ENCODE data around the gene IL10RB. TPM values are rescaled to one million over a fixed set of nuclear protein-coding genes. Genes with fewer than 3 reads are reported as not detected.

IL10RB gene
- total and polyA plus RNA-seq, 2 experiments from 2014 or later: 2.2 to 2.5 TPM

DNA sequence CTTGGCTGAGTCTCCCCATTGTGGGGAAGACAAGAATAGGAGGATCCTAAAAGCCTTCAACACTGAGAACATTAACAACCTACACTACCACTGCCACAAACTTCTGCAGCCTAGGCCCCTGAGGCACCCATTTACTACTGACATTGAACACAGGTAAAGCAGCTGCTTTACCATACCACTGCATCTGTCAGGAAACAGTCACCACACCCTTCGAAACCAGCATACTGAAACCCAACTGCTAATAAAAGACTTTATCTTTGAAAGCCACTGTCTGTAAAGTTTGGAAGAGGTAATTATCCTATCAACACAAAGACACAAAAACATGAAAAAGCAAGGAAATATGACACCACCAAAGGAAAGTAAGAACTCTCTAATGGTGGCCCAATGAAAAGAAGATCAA, 66.0 kb downstream of the IL10RB start:
- H3K36me3 Mint-ChIP-seq (ENCODE audit: low read depth): peaks cover 51% of the 10 kb centered on the region
- Histone ChIP-seq H4K20me1 (replicated peaks; ENCODE audit: insufficient read depth) (peaks cover 3% of the 10 kb centered on the region), H3K9me2 (ENCODE audit: insufficient read depth) (peaks cover 7% of the 10 kb centered on the region; the same call in 1 of the 2 replicates), H3F3A (replicated peaks; ENCODE audit: low read depth) (no peaks in the 10 kb centered on the region), H2AFZ (no peak overlapping the region), H3K4me2 (no peak overlapping the region), H3K27ac (ENCODE audit: low read depth) (no peak overlapping the region), H3K36me3 (ENCODE audit: insufficient read depth) (no peaks in the 10 kb centered on the region), H3K27me3 (ENCODE audit: insufficient read depth) (no peaks in the 10 kb centered on the region), H3K79me2 (replicated peaks; ENCODE audit: insufficient read depth) (peaks cover 42% of the 10 kb centered on the region), H3K4me1 (ENCODE audit: insufficient read depth) (no peaks in the 10 kb centered on the region), H3K4me3 (no peak overlapping the region)
- DNase-seq (ENCODE audit: low spot score) (no peak), ATAC-seq (no peak)
- H3K9me3 Mint-ChIP-seq: peaks cover 15% of the 10 kb centered on the region; the same call in 2 of the 3 replicates
- H3K27me3 Mint-ChIP-seq (ENCODE audit: insufficient read depth, low read depth, poor library complexity): peaks cover 1% of the 10 kb centered on the region
- TF ChIP-seq POLR2AphosphoS5 (IDR thresholded peaks at IDR 0.05; ENCODE audit: low read depth) (no peak), ZNF331 (CRISPR knock-in tag; IDR thresholded peaks at IDR 0.05; ENCODE audit: low read depth) (no peak), NANOG (IDR thresholded peaks at IDR 0.05; ENCODE audit: borderline replicate concordance) (no peak), STAT1 (IDR thresholded peaks at IDR 0.05; ENCODE audit: unreplicated experiment) (no peak), CREB1 (CRISPR knock-in tag; IDR thresholded peaks at IDR 0.05; ENCODE audit: low read depth) (no peak)
- TF ChIP-seq, protein P1, sequence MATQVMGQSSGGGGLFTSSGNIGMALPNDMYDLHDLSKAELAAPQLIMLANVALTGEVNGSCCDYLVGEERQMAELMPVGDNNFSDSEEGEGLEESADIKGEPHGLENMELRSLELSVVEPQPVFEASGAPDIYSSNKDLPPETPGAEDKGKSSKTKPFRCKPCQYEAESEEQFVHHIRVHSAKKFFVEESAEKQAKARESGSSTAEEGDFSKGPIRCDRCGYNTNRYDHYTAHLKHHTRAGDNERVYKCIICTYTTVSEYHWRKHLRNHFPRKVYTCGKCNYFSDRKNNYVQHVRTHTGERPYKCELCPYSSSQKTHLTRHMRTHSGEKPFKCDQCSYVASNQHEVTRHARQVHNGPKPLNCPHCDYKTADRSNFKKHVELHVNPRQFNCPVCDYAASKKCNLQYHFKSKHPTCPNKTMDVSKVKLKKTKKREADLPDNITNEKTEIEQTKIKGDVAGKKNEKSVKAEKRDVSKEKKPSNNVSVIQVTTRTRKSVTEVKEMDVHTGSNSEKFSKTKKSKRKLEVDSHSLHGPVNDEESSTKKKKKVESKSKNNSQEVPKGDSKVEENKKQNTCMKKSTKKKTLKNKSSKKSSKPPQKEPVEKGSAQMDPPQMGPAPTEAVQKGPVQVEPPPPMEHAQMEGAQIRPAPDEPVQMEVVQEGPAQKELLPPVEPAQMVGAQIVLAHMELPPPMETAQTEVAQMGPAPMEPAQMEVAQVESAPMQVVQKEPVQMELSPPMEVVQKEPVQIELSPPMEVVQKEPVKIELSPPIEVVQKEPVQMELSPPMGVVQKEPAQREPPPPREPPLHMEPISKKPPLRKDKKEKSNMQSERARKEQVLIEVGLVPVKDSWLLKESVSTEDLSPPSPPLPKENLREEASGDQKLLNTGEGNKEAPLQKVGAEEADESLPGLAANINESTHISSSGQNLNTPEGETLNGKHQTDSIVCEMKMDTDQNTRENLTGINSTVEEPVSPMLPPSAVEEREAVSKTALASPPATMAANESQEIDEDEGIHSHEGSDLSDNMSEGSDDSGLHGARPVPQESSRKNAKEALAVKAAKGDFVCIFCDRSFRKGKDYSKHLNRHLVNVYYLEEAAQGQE (IDR thresholded peaks at IDR 0.05; ENCODE audit: unreplicated experiment): no peak
- TF ChIP-seq, protein P2, sequence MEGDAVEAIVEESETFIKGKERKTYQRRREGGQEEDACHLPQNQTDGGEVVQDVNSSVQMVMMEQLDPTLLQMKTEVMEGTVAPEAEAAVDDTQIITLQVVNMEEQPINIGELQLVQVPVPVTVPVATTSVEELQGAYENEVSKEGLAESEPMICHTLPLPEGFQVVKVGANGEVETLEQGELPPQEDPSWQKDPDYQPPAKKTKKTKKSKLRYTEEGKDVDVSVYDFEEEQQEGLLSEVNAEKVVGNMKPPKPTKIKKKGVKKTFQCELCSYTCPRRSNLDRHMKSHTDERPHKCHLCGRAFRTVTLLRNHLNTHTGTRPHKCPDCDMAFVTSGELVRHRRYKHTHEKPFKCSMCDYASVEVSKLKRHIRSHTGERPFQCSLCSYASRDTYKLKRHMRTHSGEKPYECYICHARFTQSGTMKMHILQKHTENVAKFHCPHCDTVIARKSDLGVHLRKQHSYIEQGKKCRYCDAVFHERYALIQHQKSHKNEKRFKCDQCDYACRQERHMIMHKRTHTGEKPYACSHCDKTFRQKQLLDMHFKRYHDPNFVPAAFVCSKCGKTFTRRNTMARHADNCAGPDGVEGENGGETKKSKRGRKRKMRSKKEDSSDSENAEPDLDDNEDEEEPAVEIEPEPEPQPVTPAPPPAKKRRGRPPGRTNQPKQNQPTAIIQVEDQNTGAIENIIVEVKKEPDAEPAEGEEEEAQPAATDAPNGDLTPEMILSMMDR (conservative IDR thresholded peaks at IDR 0.05; ENCODE audit: low read depth in 2 of 2): no peak
- TF ChIP-seq, protein P3, sequence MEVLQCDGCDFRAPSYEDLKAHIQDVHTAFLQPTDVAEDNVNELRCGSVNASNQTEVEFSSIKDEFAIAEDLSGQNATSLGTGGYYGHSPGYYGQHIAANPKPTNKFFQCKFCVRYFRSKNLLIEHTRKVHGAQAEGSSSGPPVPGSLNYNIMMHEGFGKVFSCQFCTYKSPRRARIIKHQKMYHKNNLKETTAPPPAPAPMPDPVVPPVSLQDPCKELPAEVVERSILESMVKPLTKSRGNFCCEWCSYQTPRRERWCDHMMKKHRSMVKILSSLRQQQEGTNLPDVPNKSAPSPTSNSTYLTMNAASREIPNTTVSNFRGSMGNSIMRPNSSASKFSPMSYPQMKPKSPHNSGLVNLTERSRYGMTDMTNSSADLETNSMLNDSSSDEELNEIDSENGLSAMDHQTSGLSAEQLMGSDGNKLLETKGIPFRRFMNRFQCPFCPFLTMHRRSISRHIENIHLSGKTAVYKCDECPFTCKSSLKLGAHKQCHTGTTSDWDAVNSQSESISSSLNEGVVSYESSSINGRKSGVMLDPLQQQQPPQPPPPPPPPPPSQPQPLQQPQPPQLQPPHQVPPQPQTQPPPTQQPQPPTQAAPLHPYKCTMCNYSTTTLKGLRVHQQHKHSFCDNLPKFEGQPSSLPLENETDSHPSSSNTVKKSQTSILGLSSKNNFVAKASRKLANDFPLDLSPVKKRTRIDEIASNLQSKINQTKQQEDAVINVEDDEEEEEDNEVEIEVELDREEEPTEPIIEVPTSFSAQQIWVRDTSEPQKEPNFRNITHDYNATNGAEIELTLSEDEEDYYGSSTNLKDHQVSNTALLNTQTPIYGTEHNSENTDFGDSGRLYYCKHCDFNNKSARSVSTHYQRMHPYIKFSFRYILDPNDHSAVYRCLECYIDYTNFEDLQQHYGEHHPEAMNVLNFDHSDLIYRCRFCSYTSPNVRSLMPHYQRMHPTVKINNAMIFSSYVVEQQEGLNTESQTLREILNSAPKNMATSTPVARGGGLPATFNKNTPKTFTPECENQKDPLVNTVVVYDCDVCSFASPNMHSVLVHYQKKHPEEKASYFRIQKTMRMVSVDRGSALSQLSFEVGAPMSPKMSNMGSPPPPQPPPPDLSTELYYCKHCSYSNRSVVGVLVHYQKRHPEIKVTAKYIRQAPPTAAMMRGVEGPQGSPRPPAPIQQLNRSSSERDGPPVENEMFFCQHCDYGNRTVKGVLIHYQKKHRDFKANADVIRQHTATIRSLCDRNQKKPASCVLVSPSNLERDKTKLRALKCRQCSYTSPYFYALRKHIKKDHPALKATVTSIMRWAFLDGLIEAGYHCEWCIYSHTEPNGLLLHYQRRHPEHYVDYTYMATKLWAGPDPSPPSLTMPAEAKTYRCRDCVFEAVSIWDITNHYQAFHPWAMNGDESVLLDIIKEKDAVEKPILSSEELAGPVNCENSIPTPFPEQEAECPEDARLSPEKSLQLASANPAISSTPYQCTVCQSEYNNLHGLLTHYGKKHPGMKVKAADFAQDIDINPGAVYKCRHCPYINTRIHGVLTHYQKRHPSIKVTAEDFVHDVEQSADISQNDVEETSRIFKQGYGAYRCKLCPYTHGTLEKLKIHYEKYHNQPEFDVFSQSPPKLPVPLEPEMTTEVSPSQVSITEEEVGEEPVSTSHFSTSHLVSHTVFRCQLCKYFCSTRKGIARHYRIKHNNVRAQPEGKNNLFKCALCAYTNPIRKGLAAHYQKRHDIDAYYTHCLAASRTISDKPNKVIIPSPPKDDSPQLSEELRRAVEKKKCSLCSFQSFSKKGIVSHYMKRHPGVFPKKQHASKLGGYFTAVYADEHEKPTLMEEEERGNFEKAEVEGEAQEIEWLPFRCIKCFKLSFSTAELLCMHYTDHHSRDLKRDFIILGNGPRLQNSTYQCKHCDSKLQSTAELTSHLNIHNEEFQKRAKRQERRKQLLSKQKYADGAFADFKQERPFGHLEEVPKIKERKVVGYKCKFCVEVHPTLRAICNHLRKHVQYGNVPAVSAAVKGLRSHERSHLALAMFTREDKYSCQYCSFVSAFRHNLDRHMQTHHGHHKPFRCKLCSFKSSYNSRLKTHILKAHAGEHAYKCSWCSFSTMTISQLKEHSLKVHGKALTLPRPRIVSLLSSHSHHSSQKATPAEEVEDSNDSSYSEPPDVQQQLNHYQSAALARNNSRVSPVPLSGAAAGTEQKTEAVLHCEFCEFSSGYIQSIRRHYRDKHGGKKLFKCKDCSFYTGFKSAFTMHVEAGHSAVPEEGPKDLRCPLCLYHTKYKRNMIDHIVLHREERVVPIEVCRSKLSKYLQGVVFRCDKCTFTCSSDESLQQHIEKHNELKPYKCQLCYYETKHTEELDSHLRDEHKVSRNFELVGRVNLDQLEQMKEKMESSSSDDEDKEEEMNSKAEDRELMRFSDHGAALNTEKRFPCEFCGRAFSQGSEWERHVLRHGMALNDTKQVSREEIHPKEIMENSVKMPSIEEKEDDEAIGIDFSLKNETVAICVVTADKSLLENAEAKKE (CRISPR knock-in tag; IDR thresholded peaks at IDR 0.05): no peak
- H3K4me1 Mint-ChIP-seq: no peaks in the 10 kb centered on the region
- H3K27ac Mint-ChIP-seq: no peak overlapping the region
- no peak overlapping the region for H3K4me3 Mint-ChIP-seq
